Panc1 (cell line): ENCODE data around the gene CXorf58. TPM values are rescaled to one million over a fixed set of nuclear protein-coding genes. Genes with fewer than 3 reads are reported as not detected.

Experiments
- ATAC-seq: fragments of 200-7000 bp; cut with Tn5 transposase; 2 replicates; pipeline ENCODE4 v1.9.1; 2020; ENCODE audit warnings: mild to moderate bottlenecking, moderate library complexity
- BruUV-seq: library from RNA; stranded (reverse); fragments of 400-500 nt; replicated peaks from 2 replicates; lab custom pipeline; 2021; lab: Mats Ljungman, UMichigan
- CTCF ChIA-PET: fragments of 300-600 bp; sonication (Branson Sonifier 250); formaldehyde crosslinking; loops from one replicate; lab custom pipeline; 2022; ENCODE audit warnings: antibody characterized with exemption; lab: Charles Lee
- POLR2A ChIA-PET: fragments of 300-600 bp; sonication (Branson Sonifier 250); formaldehyde crosslinking; loops from one replicate; lab custom pipeline; 2022; ENCODE audit warnings: antibody characterized with exemption; lab: Charles Lee
- DNase-seq: peaks from one replicate; pipeline ENCODE4 v3.0.0-alpha.2; 2010; ENCODE audit warnings: low read depth, low spot score
- H3K27ac ChIP-seq: 2 replicates; pipeline ENCODE4 v1.5.1; 2011; ENCODE audit warnings: mild to moderate bottlenecking, low read length, inconsistent platforms
- H3K27me3 ChIP-seq: fragments of 200-500 bp; sonication (Bioruptor generic); 2 replicates; pipeline ENCODE4 v1.6.0; 2014; ENCODE audit warnings: low read length, inconsistent platforms; ENCODE audit not compliant: control insufficient read depth, insufficient read depth
- H3K36me3 ChIP-seq: fragments of 200-500 bp; sonication (Bioruptor generic); 2 replicates; pipeline ENCODE4 v1.5.1; 2014; ENCODE audit warnings: inconsistent platforms, mild to moderate bottlenecking, low read length, moderate library complexity; ENCODE audit not compliant: control insufficient read depth, insufficient read depth
- H3K4me1 ChIP-seq: 2 replicates; pipeline ENCODE4 v1.5.1; 2011; ENCODE audit warnings: inconsistent platforms, mild to moderate bottlenecking, low read length, moderate library complexity; ENCODE audit not compliant: control insufficient read depth, insufficient read depth
- H3K4me3 ChIP-seq, 2 experiments: 2 replicates each; pipeline ENCODE4 v1.5.1; 2011 to 2012; ENCODE audit warnings: low read depth in 2 of 2, low read length in 2 of 2, mild to moderate bottlenecking in 2 of 2, inconsistent platforms in 1 of 2, moderate library complexity in 1 of 2
- H3K9me3 ChIP-seq: fragments of 200-500 bp; sonication (Bioruptor generic); 2 replicates; pipeline ENCODE4 v1.5.1; 2014; ENCODE audit warnings: low read depth, mild to moderate bottlenecking, inconsistent platforms, low read length, moderate library complexity; ENCODE audit not compliant: control insufficient read depth, insufficient read depth
- CTCF ChIP-seq: fragments of 450-650 bp; IDR thresholded peaks from 2 replicates; pipeline ENCODE4 v1.5.1; 2017; ENCODE audit warnings: mild to moderate bottlenecking
- POLR2AphosphoS5 ChIP-seq: IDR thresholded peaks from 2 replicates; pipeline ENCODE4 v1.6.1; 2012; ENCODE audit warnings: mild to moderate bottlenecking, low read depth, low read length, moderate library complexity
- REST ChIP-seq, 2 experiments: IDR thresholded peaks; 2 replicates each; pipeline ENCODE4 v1.6.1; 2011 to 2012; ENCODE audit warnings: low read depth in 2 of 2, control low read depth in 1 of 2, low read length in 1 of 2, mild to moderate bottlenecking in 1 of 2, moderate library complexity in 1 of 2; ENCODE audit not compliant: insufficient read depth in 1 of 2
- SIN3A ChIP-seq: IDR thresholded peaks from 2 replicates; pipeline ENCODE4 v1.6.1; 2012; ENCODE audit warnings: low read depth, mild to moderate bottlenecking, low read length, moderate library complexity, borderline replicate concordance; ENCODE audit not compliant: insufficient read depth
- TCF7L2 ChIP-seq: IDR thresholded peaks from 2 replicates; pipeline ENCODE4 v1.6.1; 2011; ENCODE audit warnings: mild to moderate bottlenecking, low read depth, low read length, inconsistent platforms
- in situ Hi-C: cut with HindIII; loops from 2 replicates; pipeline ENCODE4 v1.10.0; 2016; ENCODE audit warnings: low sequenced_read_pairs, low pct_unique_long_range_greater_than_20kb
- intact Hi-C: fragments of 100-400 bp; cut with micrococcal nuclease; formaldehyde crosslinking; loops from one replicate; pipeline ENCODE4 v1.10.0; 2022; ENCODE audit not compliant: unreplicated experiment
- total RNA-seq: library from RNA; stranded (reverse); gene quantifications from one replicate; pipeline ENCODE4 v1.2.1, GENCODE V29; 2021; ENCODE audit not compliant: unreplicated experiment

The CXorf58 gene
- total RNA-seq, 1 experiment from 2014 or later, result 0.41 TPM

- ChIA-PET CTCF (no interaction called here), POLR2A (interaction anchor here (0.6 kb wide), 1 partner anchor 35 kb away, joined by 6 read pairs; no protein-coding TSS in a partner anchor)
- Histone ChIP-seq H3K4me1 (no peaks in the 10 kb centered on the region), H3K4me3 (no peak overlapping the region), H3K9me3 (no peaks in the 10 kb centered on the region), H3K36me3 (no peaks in the 10 kb centered on the region), H3K27me3 (no peaks in the 10 kb centered on the region), H3K27ac (no peak overlapping the region)
- DNase-seq, result no peak
- no TSS peak for BruUV-seq
- in situ Hi-C loops (no loop called here), intact Hi-C loops (no loop called here)
- no peak for ATAC-seq
- no peak for TF ChIP-seq SIN3A
- TF ChIP-seq CTCF, result no peak
- TF ChIP-seq POLR2AphosphoS5, result no peak
- TF ChIP-seq TCF7L2, result no peak
- no peak for TF ChIP-seq REST (IDR thresholded peaks at IDR 0.05; ENCODE audit: insufficient read depth in 1 of 2, low read depth in 2 of 2, low read length in 1 of 2)
Measured at GRCh38 chrX:23953908-23954269, 46.1 kb downstream of the CXorf58 start.

- Histone ChIP-seq H3K9me3 (no peaks in the 10 kb centered on the region), H3K36me3 (no peaks in the 10 kb centered on the region), H3K4me1 (no peaks in the 10 kb centered on the region), H3K4me3 (no peak overlapping the region), H3K27me3 (no peaks in the 10 kb centered on the region), H3K27ac (no peak overlapping the region)
- no TSS peak for BruUV-seq
- ATAC-seq (no peak), DNase-seq (no peak)
- POLR2A ChIA-PET, result no interaction called here
- CTCF ChIA-PET, result no interaction called here
- TF ChIP-seq CTCF (no peak), SIN3A (no peak), POLR2AphosphoS5 (no peak), REST (IDR thresholded peaks at IDR 0.05; ENCODE audit: insufficient read depth in 1 of 2, low read depth in 2 of 2, low read length in 1 of 2) (no peak), TCF7L2 (no peak)
- intact Hi-C loops (no loop called here), in situ Hi-C loops (no loop called here)
Measured at GRCh38 chrX:23954396-23954795, 46.6 kb downstream of the CXorf58 start.
